ENCODE measurements around the gene CGB1.
"Not testable (repeated sequence)": the region's sequence is repeated elsewhere in the genome, so short reads cannot be mapped to it uniquely, and the experiment has no call there.

Gene CGB1

DNA sequence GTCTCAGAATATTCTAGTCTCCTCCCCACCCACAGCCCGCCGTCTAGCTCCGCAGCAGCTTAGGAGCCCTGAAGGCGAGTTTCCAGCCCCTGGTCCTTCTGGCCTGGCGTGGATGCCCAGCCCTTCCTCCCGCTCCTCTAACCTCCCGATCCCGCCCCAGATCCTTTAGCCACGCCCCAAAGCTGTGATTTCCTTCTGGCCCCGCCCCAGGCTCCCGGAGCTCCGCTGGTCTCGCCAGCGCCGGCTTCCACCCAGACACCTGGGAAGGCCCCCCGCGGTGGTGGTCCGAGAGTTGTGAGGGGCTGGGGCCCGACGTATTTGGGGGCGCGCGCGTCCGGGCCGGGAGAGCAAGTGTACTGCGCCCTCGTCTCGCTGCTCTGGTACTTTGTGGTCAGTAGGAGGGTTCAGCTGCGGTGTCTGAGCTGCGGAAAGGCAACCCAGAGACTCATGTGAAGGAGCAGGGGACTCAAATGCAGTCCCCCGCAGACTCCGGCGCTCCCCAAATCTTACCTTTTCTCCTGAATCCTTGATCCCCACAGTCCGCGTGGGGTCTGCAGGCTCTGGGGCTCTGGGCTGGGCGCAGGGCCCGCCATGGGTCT lies 21.0 kb upstream of the CGB1 start, which contains the start of gene CGB7:
Gene CGB7, minus strand, starts transcription at position 114 of the 599 bp plus-strand sequence. CDS start 2,374 bp downstream, outside the sequence.
- DNase-seq = peak in 1 of 2 experiments; percentile 42

DNA sequence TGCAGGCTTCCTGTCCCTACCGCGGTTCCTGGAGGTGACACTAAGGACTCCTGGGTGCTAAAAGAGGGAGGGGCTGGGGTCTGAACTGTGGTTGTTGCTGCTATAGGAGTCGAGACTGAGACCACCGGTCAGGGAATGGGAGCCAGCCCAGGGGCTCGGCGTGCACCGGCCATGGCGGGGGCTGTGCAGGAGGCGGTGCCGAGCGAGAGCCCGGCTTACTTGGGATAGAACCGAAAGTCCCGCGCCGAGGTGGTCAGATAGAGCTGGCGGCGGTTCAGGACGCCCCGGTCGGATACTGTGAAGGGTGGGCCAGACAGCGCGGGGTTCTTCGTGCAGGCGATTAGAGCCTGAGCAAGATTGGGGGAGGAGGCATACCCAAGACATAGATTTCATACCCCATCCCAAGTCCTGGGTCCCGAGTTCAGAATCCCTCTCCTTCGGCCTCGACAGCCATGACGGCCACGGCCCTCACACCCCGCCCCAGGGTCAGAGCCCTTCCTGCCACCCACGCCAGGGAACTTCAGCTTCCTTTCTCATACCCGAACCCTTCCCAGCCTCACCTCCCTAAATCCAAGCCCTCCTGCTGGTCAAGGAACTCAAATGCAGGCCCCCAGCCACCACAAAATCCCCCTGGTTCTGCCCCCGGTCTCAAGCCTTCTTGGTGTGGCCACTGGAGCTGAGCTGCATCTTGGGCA lies 20.4 kb upstream of the CGB1 start:
- not testable (repeated sequence) for DNase-seq

DNA sequence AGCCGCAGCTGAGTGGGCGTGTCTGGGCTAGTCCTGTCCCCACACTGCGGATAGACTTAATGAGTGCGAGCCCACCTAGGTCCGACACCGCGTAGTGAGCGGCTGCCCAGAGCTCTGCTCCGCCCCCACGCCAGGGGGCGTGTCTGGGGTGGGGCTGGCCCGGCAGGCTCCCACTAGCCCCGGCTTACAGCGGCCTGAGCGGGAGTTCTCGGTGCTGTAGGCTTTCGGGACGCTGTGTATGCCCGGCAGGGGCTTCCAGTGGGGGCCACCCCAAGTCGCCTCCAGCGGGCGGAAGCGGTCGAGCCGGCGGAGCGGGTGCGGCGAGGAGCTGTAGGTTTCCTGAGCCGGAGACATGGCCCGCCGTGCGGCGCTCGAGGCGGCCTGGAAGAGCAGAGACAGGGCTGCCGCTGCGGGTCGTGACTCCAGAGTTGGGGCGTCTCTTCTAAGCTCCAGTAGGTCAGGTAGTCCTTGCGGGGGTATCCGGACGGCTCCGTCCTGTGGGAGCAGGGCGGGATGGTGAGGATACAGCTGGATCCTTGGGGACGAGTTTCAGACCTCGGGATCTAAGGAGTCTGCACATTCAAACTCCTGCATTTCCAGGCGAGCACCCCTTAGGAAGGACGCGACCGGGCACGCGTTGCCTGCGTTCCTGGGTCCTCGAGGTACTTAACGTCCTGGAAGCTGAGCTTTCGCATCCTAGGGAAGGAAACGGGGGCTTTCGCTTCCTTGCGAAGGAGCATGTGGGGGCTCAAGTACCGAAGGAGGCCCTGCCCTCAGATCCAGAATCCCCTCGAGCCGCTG lies 19.6 kb upstream of the CGB1 start:
- peak in 1 of 2 experiments; percentile 60 for DNase-seq

- not testable (repeated sequence) for DNase-seq
Measured at GRCh38 chr19:49050376-49051033, 13.8 kb upstream of the CGB1 start.

DNA sequence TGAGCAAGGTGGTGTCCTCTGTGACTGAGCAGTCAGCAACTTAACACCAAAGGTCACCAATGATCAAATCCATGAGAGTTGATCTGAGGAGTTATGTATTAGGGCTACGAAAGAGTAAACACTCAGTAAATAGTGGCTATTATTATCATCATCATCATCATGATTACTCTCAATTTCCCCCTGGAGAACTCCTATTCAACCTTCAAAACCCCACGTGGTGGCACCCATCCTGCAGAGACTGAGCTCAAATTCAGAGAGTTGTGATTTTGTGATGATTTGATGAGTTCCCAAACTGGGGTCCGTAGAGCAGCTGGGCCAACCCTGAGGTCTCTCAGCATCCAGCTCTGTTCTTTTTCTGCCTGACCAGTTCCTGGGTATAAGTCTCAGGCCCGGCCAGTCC lies 13.1 kb upstream of the CGB1 start:
- not testable (repeated sequence) for DNase-seq

DNA sequence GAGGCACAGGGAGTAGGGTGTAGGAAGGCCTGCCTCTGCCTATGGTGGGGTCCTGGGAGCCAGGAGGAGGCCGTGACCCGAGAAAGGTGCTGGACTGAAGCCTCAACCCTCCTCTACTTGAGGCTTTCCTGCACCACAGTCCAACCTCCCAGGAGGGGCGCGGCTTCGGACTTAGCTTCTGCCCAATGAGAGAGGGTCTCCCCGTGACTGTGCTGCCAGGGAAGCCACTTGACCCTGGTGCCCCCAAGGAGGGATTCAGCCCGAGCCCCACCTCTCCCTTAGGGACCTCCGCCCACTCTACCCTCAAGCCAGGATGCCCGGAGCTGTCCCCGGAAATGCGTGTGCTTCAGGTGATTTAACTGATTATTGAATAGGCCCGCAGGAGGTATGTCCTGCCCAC lies 12.3 kb upstream of the CGB1 start, which contains the start of gene CGB8:
Gene CGB8, minus strand, starts transcription at position 101 of the 400 bp plus-strand sequence. CDS start 372 bp downstream, outside the sequence.
- not testable (repeated sequence) for DNase-seq

DNA sequence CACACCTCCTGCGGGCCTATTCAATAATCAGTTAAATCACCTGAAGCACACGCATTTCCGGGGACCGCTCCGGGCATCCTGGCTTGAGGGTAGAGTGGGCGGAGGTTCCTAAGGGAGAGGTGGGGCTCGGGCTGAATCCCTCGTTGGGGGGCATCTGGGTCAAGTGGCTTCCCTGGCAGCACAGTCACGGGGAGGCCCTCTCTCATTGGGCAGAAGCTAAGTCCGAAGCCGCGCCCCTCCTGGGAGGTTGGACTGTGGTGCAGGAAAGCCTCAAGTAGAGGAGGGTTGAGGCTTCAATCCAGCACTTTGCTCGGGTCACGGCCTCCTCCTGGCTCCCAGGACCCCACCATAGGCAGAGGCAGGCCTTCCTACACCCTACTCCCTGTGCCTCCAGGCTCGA lies 6.9 kb upstream of the CGB1 start, which contains the start of gene CGB5:
Gene CGB5, plus strand, starts transcription at position 301 of the 400 bp plus-strand sequence. CDS start 362 bp downstream, outside the sequence.
- not testable (repeated sequence) for DNase-seq

- not testable (repeated sequence) for DNase-seq
Measured at GRCh38 chr19:49042666-49043065, 6.0 kb upstream of the CGB1 start.

DNA sequence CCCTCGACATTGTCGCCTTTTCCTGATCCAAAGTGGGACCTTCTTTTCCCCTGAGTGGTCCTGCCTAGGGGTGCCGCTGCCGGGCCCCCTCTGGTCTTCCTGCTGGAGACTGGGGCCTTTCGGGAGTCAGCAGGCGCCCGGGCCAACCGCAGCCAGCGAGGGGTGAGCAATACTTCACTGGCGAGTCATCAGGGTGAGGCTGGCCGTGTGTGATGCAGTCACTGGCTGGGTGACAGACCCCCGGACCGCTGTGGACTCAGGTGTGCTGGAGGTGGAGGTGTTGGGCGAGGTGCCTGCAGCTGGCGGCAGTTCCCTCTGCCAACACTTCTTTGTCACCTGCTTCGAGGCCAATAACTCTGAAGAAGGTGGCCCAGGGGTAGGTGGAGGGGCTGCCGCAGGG lies 5.5 kb upstream of the CGB1 start:
- DNase-seq = no peak

DNA sequence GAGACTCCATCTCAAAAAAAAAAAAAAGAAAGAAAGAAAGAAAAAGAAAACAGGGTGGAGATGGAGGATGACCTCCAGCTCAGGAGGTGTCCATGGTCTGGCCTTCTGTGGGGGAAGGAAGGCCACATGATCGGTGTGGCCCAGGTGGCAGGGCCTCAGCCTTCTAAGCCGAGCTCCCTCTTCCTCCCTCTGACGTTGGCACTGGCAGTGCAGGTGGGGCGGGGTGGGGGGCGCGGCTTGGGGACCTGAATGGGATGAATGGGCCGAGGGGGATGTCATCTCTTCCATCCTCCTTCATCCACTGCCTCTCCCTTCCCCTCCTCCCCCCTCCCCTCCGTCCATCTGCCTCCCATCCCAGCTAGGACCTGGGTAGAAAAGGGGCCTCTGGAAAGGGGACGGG lies 3.0 kb upstream of the CGB1 start:
- not testable (repeated sequence) for DNase-seq

GRCh38 chr19:49038557-49039276 lies 2.0 kb upstream of the CGB1 start:
- not testable (repeated sequence) for DNase-seq

GRCh38 chr19:49038111-49038510 lies 1.4 kb upstream of the CGB1 start:
- DNase-seq = not testable (repeated sequence)

DNA sequence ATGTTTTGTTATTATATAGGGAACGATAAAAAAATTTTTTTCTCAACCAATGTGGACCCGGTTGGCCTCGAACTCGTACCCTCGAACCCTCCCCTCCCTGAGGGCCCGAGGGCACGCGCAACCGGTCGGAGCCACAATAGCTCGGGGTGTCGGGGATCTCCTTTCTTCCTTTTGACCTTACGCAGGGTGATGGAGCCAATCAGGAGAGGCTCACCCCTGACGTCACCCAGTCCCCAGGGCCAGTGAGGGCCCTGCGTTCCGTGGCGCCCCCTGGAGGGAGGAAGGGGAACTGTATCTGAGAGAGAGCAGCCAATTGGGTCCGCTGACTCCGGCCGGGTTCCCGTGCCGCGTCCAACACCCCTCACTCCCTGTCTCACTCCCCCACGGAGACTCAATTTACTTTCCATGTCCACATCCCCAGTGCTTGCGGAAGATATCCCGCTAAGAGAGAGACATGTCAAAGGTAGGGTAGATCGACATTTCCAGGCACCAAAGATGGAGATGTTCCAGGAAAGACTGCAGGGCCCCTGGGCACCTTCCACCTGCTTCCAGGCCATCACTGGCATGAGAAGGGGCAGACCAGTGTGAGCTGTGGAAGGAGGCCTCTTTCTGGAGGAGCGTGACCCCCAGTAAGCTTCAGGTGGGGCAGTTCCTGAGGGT lies 4.9 kb downstream of the CGB1 start, which contains the start of gene CGB2:
Gene CGB2, plus strand, starts transcription at position 249 of the 660 bp plus-strand sequence. Its CDS starts 206 bp downstream, at position 455.
- DNase-seq = peak; percentile 46 to 75

- DNase-seq = not testable (repeated sequence)
Measured at GRCh38 chr19:49030323-49030722, 6.4 kb downstream of the CGB1 start.

DNA sequence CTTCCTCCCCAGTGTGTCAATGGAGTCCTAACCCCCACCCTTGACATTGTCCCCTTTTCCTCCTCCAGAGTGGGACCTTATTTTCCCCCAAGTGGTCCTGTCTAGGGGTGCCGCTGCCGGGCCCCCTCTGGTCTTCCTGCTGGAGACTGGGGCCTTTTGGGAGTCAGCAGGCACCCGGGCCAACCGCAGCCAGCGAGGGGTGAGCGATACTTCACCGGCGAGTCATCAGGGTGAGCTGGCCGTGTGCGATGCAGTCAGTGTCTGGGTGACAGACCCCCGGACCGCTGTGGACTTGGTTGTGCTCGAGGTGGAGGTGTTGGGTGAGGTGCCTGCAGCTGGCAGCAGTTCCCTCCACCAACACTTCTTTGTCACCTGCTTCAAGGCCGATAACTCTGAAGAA lies 6.9 kb downstream of the CGB1 start:
- DNase-seq = not testable (repeated sequence)

DNA sequence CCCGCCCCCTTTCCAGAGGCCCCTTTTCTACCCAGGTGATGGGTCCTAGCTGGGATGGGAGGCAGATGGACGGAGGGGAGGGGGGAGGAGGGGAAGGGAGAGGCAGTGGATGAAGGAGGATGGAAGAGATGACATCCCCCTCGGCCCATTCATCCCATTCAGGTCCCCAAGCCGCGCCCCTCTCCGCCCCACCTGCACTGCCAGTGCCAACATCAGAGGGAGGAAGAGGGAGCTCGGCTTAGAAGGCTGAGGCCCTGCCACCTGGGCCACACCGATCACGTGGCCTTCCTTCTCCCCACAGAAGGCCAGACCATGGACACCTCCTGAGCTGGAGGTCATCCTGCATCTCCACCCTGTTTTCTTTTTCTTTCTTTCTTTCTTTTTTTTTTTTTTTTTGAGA lies 8.0 kb downstream of the CGB1 start:
- not testable (repeated sequence) for DNase-seq

DNA sequence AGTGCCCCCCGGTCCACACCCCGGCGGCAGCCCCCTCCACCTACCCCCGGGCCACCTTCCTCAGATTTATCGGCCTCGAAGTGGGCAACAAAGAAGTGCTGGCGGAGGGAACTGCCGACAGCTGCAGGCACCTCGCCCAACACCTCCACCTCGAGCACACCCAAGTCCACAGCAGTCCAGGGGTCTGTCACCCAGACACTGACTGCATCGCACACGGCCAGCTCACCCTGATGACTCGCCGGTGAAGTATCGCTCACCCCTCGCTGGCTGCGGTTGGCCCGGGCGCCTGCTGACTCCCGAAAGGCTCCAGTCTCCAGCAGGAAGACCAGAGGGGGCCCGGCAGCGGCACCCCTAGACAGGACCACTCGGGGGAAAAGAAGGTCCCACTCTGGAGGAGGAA lies 11.1 kb downstream of the CGB1 start:
- not testable (repeated sequence) for DNase-seq

- not testable (repeated sequence) for DNase-seq
Measured at GRCh38 chr19:49025088-49025487, 11.6 kb downstream of the CGB1 start.

- not testable (repeated sequence) for DNase-seq
Measured at GRCh38 chr19:49024233-49024632, 12.5 kb downstream of the CGB1 start, which contains the start of gene CGB3. CGB3 (minus strand) TSS chr19:49024333; CDS start chr19:49023971, 362 bp downstream.

DNA sequence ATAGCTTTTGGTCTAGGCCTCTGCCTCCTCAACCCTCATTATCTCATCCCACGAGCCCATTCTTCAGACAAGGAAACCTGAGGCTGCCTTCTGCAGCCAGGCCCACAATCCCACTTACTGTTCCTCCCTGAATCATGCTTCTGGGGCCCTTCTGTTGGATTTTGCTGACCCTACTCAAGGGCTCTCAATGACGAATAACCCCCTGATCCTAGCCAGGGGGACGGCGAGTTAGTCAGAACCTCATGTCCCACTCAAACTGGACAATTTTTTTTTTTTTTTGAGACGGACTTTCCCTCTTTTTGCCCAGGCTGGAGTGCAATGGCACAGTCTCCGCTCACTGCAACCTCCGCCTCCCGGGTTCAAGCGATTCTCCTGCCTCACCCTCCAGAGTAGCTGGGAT lies 14.6 kb downstream of the CGB1 start:
- no peak for DNase-seq
